ENCODE results near the gene HSF2BP. TPM values are rescaled to one million over a fixed set of nuclear protein-coding genes. Genes with fewer than 3 reads are reported as not detected.

Gene HSF2BP
- total RNA-seq, 4 donors from 2014 or later: 0.29 to 5.7 (median 1.2) TPM; not detected in 1

- H3K27ac ChIP-seq: no peak overlapping the region
- no peak for TF ChIP-seq POLR2A (IDR thresholded peaks at IDR 0.05)
- TF ChIP-seq, protein P1, sequence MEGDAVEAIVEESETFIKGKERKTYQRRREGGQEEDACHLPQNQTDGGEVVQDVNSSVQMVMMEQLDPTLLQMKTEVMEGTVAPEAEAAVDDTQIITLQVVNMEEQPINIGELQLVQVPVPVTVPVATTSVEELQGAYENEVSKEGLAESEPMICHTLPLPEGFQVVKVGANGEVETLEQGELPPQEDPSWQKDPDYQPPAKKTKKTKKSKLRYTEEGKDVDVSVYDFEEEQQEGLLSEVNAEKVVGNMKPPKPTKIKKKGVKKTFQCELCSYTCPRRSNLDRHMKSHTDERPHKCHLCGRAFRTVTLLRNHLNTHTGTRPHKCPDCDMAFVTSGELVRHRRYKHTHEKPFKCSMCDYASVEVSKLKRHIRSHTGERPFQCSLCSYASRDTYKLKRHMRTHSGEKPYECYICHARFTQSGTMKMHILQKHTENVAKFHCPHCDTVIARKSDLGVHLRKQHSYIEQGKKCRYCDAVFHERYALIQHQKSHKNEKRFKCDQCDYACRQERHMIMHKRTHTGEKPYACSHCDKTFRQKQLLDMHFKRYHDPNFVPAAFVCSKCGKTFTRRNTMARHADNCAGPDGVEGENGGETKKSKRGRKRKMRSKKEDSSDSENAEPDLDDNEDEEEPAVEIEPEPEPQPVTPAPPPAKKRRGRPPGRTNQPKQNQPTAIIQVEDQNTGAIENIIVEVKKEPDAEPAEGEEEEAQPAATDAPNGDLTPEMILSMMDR (IDR thresholded peaks at IDR 0.05): no peak
- H3K27me3 ChIP-seq: no peaks in the 10 kb centered on the region
- H3K9me3 ChIP-seq: no peaks in the 10 kb centered on the region
- H3K4me3 ChIP-seq: no peak overlapping the region
- intact Hi-C loops (cut with DNase I; ENCODE audit: low total_unique reads): no loop called here
- H3K4me1 ChIP-seq: no peaks in the 10 kb centered on the region
- H3K36me3 ChIP-seq: no peaks in the 10 kb centered on the region
- peak in 1 of 2 donors; percentile 25 for DNase-seq
Measured at GRCh38 chr21:43609501-43610340, 49.6 kb downstream of the HSF2BP start.

DNA sequence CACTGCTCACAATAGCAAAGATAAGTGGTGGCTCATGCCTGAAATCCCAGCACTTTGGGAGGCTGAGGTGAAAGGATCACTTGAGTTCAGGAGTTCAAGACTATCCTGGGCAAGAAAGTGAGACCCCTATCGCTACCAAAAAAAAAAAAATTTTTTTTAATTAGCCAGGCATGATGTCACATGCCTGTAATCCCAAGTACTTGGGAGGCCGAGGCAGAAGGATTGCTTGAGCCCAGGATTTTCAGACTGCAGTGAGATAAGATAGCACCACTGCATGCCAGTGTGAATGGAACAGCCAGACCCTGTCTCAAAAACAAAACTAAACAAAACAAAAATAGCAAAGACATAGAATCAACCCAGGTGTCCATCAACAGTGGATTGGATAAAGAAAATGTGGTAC lies 50.6 kb downstream of the HSF2BP start:
- intact Hi-C loops (cut with DNase I; ENCODE audit: low total_unique reads): no loop called here
- H3K27me3 ChIP-seq: no peaks in the 10 kb centered on the region
- TF ChIP-seq, protein P1 (IDR thresholded peaks at IDR 0.05): no peak
- TF ChIP-seq POLR2A (IDR thresholded peaks at IDR 0.05): no peak
- no peaks in the 10 kb centered on the region for H3K36me3 ChIP-seq
- H3K9me3 ChIP-seq: no peaks in the 10 kb centered on the region
- H3K4me1 ChIP-seq: no peaks in the 10 kb centered on the region
- H3K27ac ChIP-seq: no peak overlapping the region
- H3K4me3 ChIP-seq: no peak overlapping the region
- DNase-seq: no peak

- no peaks in the 10 kb centered on the region for H3K27me3 ChIP-seq
- H3K36me3 ChIP-seq: no peaks in the 10 kb centered on the region
- H3K27ac ChIP-seq: no peak overlapping the region
- no peaks in the 10 kb centered on the region for H3K4me1 ChIP-seq
- TF ChIP-seq, protein P1 (IDR thresholded peaks at IDR 0.05): no peak
- TF ChIP-seq POLR2A (IDR thresholded peaks at IDR 0.05): no peak
- DNase-seq: no peak
- intact Hi-C loops (cut with DNase I; ENCODE audit: low total_unique reads): no loop called here
- H3K4me3 ChIP-seq: no peak overlapping the region
- no peaks in the 10 kb centered on the region for H3K9me3 ChIP-seq
Measured at GRCh38 chr21:43608225-43608624, 51.1 kb downstream of the HSF2BP start.

GRCh38 chr21:43605320-43606215 lies 53.7 kb downstream of the HSF2BP start:
- no peak for DNase-seq
- Histone ChIP-seq H3K9me3 (no peaks in the 10 kb centered on the region), H3K27ac (no peak overlapping the region), H3K4me3 (no peak overlapping the region), H3K4me1 (no peaks in the 10 kb centered on the region), H3K27me3 (no peaks in the 10 kb centered on the region), H3K36me3 (no peaks in the 10 kb centered on the region)
- intact Hi-C loops (cut with DNase I; ENCODE audit: low total_unique reads): no loop called here
- TF ChIP-seq POLR2A (IDR thresholded peaks at IDR 0.05): no peak

GRCh38 chr21:43604505-43605204 lies 54.6 kb downstream of the HSF2BP start:
- TF ChIP-seq, protein P1 (IDR thresholded peaks at IDR 0.05): no peak
- TF ChIP-seq POLR2A (IDR thresholded peaks at IDR 0.05): no peak
- H3K36me3 ChIP-seq: no peaks in the 10 kb centered on the region
- no peaks in the 10 kb centered on the region for H3K27me3 ChIP-seq
- no peak overlapping the region for H3K27ac ChIP-seq
- H3K9me3 ChIP-seq: no peaks in the 10 kb centered on the region
- H3K4me1 ChIP-seq: no peaks in the 10 kb centered on the region
- intact Hi-C loops (cut with DNase I; ENCODE audit: low total_unique reads): no loop called here
- no peak for DNase-seq
- H3K4me3 ChIP-seq: no peak overlapping the region
